Measurements from ENCODE around the gene GNB5.
"Not testable (repeated sequence)": the region's sequence is repeated elsewhere in the genome, so short reads cannot be mapped to it uniquely, and the experiment has no call there.

Gene GNB5

GRCh38 chr15:52095597-52096262, 95.5 kb downstream of the GNB5 start:
- in situ Hi-C loops (cut with MboI; ENCODE audit: low sequenced_read_pairs): no loop called here

DNA sequence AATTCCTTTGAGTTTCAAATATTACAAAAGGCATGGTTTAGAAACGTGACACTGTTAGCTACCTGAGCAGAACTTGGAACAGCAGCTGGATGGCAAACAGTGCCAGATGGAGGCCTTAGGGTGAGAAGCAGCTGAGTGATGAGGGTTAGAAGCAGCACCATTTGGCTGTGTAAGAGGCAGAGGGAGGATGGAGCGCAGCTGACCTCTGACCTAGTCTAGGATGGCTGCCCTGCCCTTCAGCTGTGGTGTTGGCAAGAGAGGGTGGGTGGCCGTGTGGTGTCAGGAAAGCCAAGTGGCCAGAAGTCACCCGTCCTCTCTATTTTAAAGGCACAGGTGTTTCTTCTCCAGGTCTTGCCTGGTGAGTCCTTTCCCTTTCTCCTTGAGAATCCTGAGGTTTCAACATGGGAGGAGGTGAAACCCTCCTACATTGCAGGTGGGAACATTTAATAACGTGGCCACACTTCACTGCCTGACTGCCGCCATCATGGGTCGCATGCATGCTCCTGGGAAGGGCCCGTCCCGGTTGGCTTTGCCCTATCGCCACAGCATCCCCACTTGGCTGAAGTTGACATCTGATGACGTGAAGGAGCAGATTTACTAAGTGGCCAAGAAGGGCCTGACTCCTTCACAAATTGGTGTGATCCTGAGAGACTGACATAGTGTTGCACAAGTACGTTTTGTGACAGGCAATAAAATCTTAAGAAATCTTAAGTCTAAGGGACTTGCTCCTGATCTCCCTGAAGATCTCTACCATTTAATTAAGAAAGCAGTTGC, 96.2 kb downstream of the GNB5 start:
- in situ Hi-C loops (cut with MboI; ENCODE audit: low sequenced_read_pairs): no loop called here

DNA sequence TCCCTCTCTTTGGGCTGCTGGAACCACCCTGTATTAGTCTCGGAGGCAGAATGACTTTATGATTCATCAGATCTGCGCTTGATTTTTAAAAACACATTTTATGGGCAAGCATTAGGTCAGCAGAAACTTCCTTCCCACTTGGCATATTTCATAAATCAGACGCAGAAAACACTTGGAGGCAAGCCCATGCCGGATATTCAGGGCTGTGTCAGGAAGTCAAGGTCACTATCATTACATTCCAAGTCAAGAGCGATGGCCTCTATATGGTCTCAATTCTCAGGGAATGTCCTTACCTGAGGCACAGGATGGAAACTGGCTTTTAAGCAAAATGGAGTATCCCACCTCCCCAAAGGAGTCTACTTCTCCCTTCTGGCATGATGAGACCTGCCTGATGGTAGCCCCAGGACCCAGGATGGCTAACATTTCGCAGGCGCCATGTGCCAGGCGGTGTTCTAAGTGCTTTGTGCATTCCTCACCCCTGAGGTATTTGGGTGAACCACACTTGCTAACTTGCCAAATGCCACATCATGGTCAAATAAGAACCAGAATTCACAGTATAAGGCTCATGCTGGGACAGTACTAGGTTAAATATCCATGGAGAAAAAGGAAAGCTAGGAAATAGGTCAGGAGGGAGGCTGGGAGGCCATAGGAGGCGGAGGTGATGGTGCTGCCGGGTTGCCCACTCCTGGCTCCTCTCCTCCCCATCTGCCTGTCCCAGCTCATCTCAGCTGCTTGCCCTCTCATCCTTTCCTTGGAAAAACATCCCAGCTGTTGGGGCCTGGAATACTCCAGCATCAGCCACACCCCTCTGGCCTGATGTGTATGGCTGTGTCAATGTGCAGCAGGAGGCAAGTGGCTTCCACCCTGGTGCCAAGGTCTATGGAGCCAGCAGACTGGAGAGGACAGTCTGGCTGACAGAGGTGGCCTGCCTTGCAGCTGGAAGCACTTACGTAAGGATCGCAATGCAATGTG, 97.4 kb downstream of the GNB5 start:
- in situ Hi-C loops (cut with MboI; ENCODE audit: low sequenced_read_pairs): no loop called here

GRCh38 chr15:52093167-52093538, 98.0 kb downstream of the GNB5 start:
- in situ Hi-C loops (cut with MboI; ENCODE audit: low sequenced_read_pairs): no loop called here

- in situ Hi-C loops (cut with MboI; ENCODE audit: low sequenced_read_pairs): no loop called here
These were observed 101.0 kb downstream of the GNB5 start for GRCh38 chr15:52090193-52090592.

DNA sequence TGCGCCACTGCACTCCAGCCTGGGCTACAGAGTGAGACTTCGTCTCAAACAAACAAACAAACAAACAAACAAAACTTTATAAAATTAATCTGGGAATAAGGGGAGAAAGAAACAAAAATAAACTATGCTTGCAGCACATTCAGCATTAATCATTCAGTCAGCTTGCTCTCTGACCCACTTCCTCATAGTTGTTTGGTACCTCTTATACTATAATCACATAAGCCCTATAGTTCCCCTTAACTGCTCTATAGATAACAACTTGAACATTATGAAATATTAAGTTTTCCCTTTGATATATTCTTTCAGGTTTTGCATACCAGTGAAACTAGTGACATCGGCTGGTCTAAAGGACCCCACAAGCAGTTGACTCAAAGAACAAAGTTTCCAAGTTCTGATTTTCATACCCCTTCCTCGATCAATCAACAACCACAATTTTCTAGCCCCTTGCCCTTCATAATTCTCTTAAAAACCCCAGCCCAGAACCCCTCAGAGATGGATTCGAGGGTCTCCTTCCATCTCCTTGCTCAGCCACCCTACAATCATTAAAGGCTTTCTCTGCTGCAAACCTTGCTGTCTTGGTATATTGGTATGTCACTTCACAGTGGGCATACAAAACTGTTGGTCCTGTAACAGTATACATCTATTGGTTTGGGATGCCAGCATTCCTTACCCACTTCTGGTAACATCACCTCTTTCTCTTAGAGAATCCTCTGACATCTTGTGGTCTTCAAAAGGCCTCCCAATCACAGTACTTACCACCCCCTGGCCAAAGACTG, 105.0 kb downstream of the GNB5 start:
- in situ Hi-C loops (cut with MboI; ENCODE audit: low sequenced_read_pairs): no loop called here

GRCh38 chr15:52085299-52085698, 105.9 kb downstream of the GNB5 start:
- in situ Hi-C loops (cut with MboI; ENCODE audit: low sequenced_read_pairs): no loop called here

DNA sequence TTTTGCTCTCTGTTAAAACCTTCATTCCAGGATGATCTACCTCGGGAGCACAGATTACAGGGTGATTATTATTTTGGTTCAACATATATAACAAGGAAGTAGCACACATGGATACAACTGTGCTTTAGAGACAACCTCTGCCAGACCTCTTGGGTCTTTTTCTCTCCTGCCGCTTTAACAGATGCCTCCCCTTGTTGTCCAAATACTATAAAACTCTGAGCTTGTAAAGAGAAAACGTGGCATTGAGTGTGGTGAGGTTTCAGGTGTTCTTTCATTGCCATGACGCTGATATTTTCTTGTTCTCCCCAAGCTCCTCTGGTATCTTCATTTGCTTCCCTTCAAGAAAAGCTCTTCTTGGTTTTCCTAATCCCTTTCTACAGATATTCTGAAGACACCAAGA, 107.6 kb downstream of the GNB5 start:
- in situ Hi-C loops (cut with MboI; ENCODE audit: low sequenced_read_pairs): no loop called here

DNA sequence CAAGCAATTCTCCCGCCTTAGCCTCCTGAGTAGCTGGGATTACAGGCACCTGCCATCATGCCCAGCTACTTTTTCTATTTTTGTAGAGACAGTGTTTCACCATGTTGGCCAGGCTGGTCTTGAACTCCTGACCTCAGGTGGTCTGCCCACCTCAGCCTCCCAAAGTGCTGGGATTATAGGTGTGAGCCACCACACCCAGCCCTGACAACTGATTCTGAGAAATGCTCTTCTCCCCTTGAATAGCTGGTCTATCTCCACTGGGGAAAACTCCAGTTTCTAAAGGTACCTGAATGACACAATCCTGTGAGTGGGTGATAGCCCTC, 108.2 kb downstream of the GNB5 start:
- in situ Hi-C loops (cut with MboI; ENCODE audit: low sequenced_read_pairs): not testable (repeated sequence)

DNA sequence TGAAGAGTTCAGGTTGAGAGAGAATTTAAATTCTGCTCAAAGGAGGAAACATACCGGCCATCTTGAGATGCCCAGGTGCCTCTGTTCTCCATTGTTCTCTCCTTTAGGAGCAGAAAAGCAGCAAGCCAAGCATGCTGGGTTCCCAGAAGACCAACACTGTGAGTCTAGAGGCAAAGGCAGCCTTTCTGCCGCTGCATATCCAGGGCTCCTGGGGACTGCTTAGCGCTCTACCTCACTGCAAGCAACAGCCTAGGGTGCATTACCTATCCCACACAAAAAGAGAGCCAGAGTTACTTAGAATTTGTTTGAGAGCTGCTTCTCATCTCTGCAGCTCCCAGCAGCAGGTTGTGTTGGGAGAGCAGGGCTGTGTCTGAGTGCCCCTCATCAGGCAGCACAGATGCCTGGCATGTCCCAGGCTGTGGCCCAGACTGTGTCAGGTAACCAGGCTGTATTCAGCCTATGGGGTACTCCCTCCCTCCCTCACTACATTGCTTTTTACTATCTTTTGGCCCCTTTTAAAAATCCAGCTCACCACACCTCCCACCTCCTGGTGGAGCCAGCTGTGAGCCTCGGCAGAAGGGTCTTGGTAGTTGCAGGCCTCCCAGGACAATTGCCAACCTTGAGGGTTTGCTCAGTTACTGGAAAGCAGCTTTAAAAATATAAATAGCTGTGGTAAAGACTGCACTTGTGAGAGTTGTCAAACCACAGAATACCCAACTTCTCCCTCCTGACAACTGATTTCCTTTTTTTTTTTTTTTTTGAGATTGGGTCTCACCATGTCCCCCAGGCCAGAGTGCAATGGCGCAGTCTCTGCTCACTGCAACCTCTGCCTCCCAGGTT, 108.8 kb downstream of the GNB5 start:
- in situ Hi-C loops (cut with MboI; ENCODE audit: low sequenced_read_pairs): no loop called here

- in situ Hi-C loops (cut with MboI; ENCODE audit: low sequenced_read_pairs): no loop called here
These were observed 110.3 kb downstream of the GNB5 start for GRCh38 chr15:52080706-52081392.

DNA sequence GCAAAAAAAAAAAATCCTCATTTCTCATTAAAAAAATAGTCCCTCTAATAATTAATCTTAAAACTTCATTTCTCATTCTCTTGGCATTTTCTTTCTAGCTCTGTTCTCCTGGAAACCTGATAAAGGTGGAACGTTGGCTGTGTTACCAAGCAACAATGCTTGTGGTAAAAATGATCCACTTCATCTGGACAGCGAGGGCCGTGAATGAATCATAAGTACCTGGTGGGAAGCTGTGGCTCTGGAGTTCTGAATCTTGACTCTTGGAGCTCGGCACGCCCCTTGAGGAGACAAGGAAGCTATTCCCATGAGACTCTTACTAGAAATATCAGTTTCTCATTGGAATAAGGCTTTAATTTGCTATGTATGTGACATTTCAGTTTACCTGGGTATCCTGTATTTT, 111.2 kb downstream of the GNB5 start:
- in situ Hi-C loops (cut with MboI; ENCODE audit: low sequenced_read_pairs): no loop called here

- in situ Hi-C loops (cut with MboI; ENCODE audit: low sequenced_read_pairs): no loop called here
These were observed 112.1 kb downstream of the GNB5 start for GRCh38 chr15:52078876-52079700.

GRCh38 chr15:52078197-52078875, 112.9 kb downstream of the GNB5 start:
- in situ Hi-C loops (cut with MboI; ENCODE audit: low sequenced_read_pairs): no loop called here

- in situ Hi-C loops (cut with MboI; ENCODE audit: low sequenced_read_pairs): no loop called here
These were observed 114.1 kb downstream of the GNB5 start for GRCh38 chr15:52076889-52077781.

GRCh38 chr15:52071570-52071969, 119.6 kb downstream of the GNB5 start:
- in situ Hi-C loops (cut with MboI; ENCODE audit: low sequenced_read_pairs): no loop called here

GRCh38 chr15:52069559-52069958, 121.6 kb downstream of the GNB5 start:
- in situ Hi-C loops (cut with MboI; ENCODE audit: low sequenced_read_pairs): no loop called here

Measured in HL-60/S4 treated with phorbol 12-myristate 13-acetate at 8.2 ng/mL for 4 days and 3 days (cell line).